Stimulated activated naive CD8-positive, alpha-beta T cell treated with anti-CD3 and anti-CD28 coated beads, Interleukin-15, Interleukin-2, amounts not matched to agents 100 U/mL and 50 U/mL, for 24 hours (primary cell): ENCODE data around the gene KDM3A.

Source experiments
- ATAC-seq: fragments of 150-1000 bp; cut with Tn5 transposase; one replicate; pipeline ENCODE4 v1.10.0; 2021
- DNase-seq: peaks from one replicate; pipeline ENCODE4 v3.0.0; 2021

The KDM3A gene

GRCh38 chr2:86522711-86523110 lies 81.5 kb downstream of the KDM3A start:
- DNase-seq = no peak
- no peak for ATAC-seq

- DNase-seq = no peak
- no peak for ATAC-seq
These were observed 82.3 kb downstream of the KDM3A start for GRCh38 chr2:86523491-86523890.

- ATAC-seq (no peak), DNase-seq (no peak)
These were observed 84.5 kb downstream of the KDM3A start for GRCh38 chr2:86525421-86526340.

- ATAC-seq (no peak), DNase-seq (no peak)
These were observed 92.4 kb downstream of the KDM3A start for GRCh38 chr2:86533589-86533988.

- no peak for ATAC-seq
- no peak for DNase-seq
These were observed 100.2 kb downstream of the KDM3A start for GRCh38 chr2:86541334-86541733.
